H1 (cell line): ENCODE measurements around the gene FMNL2.

Source experiments
- NANOG ChIP-seq: IDR thresholded peaks from 2 replicates; pipeline ENCODE4 v1.6.1; 2011; ENCODE audit warnings: low read length, low read depth, mild to moderate bottlenecking, inconsistent platforms; ENCODE audit not compliant: insufficient read depth, poor library complexity, severe bottlenecking
- POLR2A ChIP-seq, 2 experiments: IDR thresholded peaks; 1 replicate in 1 of 2; 2 replicates in 1 of 2; pipeline ENCODE4 v1.6.1; 2011; ENCODE audit warnings: low read depth in 2 of 2, low read length in 2 of 2, mild to moderate bottlenecking in 2 of 2; ENCODE audit errors: control extremely low read depth in 1 of 2
- POLR2AphosphoS5 ChIP-seq: IDR thresholded peaks from 2 replicates; pipeline ENCODE4 v1.6.1; 2011; ENCODE audit warnings: low read depth, low read length
- TF ChIP-seq, protein P1 (sequence below), 3 experiments: IDR thresholded peaks; 1 replicate in 2 of 3; 2 replicates in 1 of 3; pipeline versions ENCODE4 v1.5.1 to v1.6.1; 2011; ENCODE audit warnings: low read length in 3 of 3, mild to moderate bottlenecking in 3 of 3, inconsistent platforms in 2 of 3, low read depth in 1 of 3, moderate library complexity in 1 of 3; ENCODE audit not compliant: insufficient read depth in 1 of 3; ENCODE audit errors: control extremely low read depth in 1 of 3
- TF ChIP-seq, protein P2 (sequence below): IDR thresholded peaks from 2 replicates; pipeline ENCODE4 v1.6.1; 2012; ENCODE audit warnings: inconsistent platforms

DNA sequence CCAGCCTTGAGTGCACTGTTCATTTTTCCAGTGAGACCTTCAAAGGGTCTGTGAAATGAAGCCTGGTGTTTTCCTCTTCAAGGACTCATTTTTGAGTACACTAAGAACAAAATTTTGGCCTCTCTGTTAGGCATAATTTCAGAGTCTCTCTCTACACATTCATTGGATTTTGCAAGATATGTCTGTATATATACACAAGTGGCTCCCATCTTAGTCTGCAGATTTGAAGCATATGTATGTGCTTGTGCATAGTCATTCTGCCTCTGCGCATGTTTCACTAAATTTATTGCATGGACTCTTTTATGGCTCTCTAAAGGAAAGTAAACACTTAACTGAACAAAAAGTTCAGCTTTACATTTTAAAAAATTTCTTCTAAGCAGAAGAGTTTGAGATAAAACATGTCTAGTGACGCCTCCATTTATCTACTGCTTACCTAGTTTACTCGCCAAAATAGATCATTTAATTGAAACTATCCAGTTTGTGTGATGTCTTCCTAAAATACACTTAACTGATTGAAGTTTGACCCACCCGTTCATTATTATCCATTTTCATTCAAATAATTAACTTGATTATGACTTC lies 145.9 kb downstream of the FMNL2 start:
- TF ChIP-seq, protein P1, sequence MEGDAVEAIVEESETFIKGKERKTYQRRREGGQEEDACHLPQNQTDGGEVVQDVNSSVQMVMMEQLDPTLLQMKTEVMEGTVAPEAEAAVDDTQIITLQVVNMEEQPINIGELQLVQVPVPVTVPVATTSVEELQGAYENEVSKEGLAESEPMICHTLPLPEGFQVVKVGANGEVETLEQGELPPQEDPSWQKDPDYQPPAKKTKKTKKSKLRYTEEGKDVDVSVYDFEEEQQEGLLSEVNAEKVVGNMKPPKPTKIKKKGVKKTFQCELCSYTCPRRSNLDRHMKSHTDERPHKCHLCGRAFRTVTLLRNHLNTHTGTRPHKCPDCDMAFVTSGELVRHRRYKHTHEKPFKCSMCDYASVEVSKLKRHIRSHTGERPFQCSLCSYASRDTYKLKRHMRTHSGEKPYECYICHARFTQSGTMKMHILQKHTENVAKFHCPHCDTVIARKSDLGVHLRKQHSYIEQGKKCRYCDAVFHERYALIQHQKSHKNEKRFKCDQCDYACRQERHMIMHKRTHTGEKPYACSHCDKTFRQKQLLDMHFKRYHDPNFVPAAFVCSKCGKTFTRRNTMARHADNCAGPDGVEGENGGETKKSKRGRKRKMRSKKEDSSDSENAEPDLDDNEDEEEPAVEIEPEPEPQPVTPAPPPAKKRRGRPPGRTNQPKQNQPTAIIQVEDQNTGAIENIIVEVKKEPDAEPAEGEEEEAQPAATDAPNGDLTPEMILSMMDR (IDR thresholded peaks at IDR 0.05; ENCODE audit: control extremely low read depth in 1 of 3, insufficient read depth in 1 of 3, low read depth in 1 of 3, low read length in 3 of 3), result no peak
- TF ChIP-seq NANOG (no peak), POLR2A (IDR thresholded peaks at IDR 0.05; ENCODE audit: control extremely low read depth in 1 of 2, low read depth in 2 of 2, low read length in 2 of 2) (no peak), POLR2AphosphoS5 (no peak)
- TF ChIP-seq, protein P2, sequence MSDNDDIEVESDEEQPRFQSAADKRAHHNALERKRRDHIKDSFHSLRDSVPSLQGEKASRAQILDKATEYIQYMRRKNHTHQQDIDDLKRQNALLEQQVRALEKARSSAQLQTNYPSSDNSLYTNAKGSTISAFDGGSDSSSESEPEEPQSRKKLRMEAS, result no peak
